Thoracic aorta (tissue), 2 donors: ENCODE results near the gene CDH22. TPM values are rescaled to one million over a fixed set of nuclear protein-coding genes. Genes with fewer than 3 reads are reported as not detected.

Experiments used
- ATAC-seq: fragments of 150-250 bp; one replicate; pipeline ENCODE4 v1.8.0; 2017; ENCODE audit warnings: low read depth; ENCODE audit not compliant: insufficient number of reproducible peaks, low FRiP score
- DNase-seq: peaks from one replicate; pipeline ENCODE4 v3.0.0-alpha.2; 2020; ENCODE audit warnings: low spot score
- H3K27ac ChIP-seq, 2 donors: fragments of 200-600 bp; sonication (generic); 1 replicate in 1 of 2; 2 replicates in 1 of 2; pipeline ENCODE4 v1.5.1; 2016; ENCODE audit warnings: mild to moderate bottlenecking in 2 of 2, moderate library complexity in 2 of 2
- H3K27me3 ChIP-seq: fragments of 200-600 bp; sonication (generic); replicated peaks from 2 replicates; pipeline ENCODE4 v1.6.0; 2016; ENCODE audit warnings: mild to moderate bottlenecking; ENCODE audit not compliant: insufficient read depth
- H3K36me3 ChIP-seq: fragments of 200-600 bp; sonication (generic); one replicate; pipeline ENCODE4 v1.5.1; 2016
- H3K4me1 ChIP-seq, 2 donors: fragments of 200-600 bp; sonication (generic); 1 replicate in 1 of 2; 2 replicates in 1 of 2; pipeline versions ENCODE4 v1.5.1 to v1.6.0; 2016; ENCODE audit warnings: low read depth in 2 of 2, mild to moderate bottlenecking in 1 of 2; ENCODE audit not compliant: control insufficient read depth in 1 of 2
- H3K4me3 ChIP-seq: fragments of 200-600 bp; sonication (generic); 2 replicates; pipeline ENCODE4 v1.5.1; 2016; ENCODE audit warnings: mild to moderate bottlenecking
- H3K9me3 ChIP-seq: fragments of 200-600 bp; sonication (generic); 2 replicates; pipeline ENCODE4 v1.5.1; 2016
- total RNA-seq, 2 donors: library from RNA; depleted of rRNA; stranded (reverse); fragments of >200 nt; gene quantifications; one replicate each; pipeline versions ENCODE4 v1.1.0 to v1.2.3, GENCODE V29; 2016
- TF ChIP-seq, protein P1 (sequence below): fragments of 200-600 bp; sonication (generic); IDR thresholded peaks from one replicate; pipeline ENCODE4 v1.5.1; 2019; ENCODE audit warnings: antibody characterized with exemption

CDH22 gene
- total RNA-seq, 2 donors from 2014 or later = not detected

DNA sequence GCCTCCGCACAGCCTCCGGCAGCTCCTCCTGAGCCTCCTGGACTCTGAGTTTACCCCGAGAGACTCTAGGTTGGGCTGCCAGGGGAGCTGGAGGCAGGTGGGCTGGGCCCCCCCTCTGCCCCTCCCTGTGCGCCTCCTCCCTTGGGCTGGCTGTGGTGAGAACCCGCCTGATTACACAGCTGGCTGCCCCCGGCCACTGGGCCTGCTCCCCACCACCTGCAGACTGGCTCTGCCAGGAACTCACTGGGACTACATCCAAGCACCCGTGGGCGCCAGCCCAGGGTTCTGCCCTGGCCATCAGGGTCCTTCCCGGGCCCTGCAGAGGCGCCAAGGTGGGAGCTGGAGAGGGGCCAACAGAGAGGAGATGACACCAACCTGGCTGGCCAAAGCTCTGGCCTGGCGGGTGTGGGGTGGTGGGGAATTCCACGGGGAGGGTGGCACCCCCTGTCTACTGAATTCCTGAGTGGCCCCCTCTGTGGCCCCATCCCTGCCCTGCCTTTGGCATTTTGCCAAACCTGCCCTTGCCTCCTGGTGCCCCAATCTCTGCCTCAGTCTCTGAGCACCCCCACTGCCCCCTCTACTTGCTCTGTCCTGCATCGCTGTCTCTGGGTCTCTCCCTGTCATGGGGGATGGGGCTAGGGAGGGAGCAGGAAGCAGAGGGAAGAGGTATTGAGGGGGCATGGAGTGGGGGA is 21.9 kb upstream of the CDH22 start:
- Histone ChIP-seq H3K27ac (no peak overlapping the region), H3K36me3 (no peaks in the 10 kb centered on the region), H3K4me3 (no peak overlapping the region), H3K4me1 (no peaks in the 10 kb centered on the region), H3K27me3 (peaks cover 5% of the 10 kb centered on the region), H3K9me3 (no peaks in the 10 kb centered on the region)
- TF ChIP-seq, protein P1, sequence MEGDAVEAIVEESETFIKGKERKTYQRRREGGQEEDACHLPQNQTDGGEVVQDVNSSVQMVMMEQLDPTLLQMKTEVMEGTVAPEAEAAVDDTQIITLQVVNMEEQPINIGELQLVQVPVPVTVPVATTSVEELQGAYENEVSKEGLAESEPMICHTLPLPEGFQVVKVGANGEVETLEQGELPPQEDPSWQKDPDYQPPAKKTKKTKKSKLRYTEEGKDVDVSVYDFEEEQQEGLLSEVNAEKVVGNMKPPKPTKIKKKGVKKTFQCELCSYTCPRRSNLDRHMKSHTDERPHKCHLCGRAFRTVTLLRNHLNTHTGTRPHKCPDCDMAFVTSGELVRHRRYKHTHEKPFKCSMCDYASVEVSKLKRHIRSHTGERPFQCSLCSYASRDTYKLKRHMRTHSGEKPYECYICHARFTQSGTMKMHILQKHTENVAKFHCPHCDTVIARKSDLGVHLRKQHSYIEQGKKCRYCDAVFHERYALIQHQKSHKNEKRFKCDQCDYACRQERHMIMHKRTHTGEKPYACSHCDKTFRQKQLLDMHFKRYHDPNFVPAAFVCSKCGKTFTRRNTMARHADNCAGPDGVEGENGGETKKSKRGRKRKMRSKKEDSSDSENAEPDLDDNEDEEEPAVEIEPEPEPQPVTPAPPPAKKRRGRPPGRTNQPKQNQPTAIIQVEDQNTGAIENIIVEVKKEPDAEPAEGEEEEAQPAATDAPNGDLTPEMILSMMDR = no peak
- ATAC-seq = no peak
- DNase-seq = no peak

DNA sequence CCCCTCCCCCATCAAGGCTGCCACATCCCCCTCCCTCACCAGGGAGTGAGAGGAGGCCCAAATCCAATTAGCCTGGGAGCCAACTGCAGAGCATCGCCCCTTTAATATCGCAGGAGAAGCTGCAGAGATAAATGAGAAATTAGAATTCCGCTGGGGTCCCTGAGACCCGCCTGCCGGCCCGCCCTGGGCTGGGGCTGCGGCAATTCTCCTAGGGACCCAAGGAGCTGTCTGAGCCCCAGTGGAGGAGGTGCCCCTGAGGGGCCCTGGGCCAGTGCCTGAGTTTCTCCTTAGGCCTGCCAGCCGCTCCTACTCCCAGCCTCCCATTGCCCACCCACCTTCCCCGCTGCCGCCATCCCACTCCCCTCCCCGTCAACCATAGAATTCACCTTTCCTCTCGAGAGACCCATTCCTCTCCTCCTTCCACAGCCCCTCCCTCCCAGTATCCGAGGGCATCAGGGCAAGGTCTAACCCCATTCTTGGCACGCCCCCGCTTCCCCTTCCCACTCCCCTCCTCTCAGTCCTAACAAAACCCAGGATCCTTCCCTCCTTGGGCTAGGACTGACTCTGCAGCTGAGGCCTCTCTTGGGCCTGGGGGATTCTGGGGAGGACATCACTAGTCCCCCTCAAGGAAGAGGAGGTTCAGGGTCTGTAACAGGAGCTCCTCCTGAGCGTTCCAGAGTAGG is 20.0 kb upstream of the CDH22 start:
- H3K36me3 ChIP-seq = no peaks in the 10 kb centered on the region
- no peak for ATAC-seq
- H3K27me3 ChIP-seq = no peaks in the 10 kb centered on the region

DNA sequence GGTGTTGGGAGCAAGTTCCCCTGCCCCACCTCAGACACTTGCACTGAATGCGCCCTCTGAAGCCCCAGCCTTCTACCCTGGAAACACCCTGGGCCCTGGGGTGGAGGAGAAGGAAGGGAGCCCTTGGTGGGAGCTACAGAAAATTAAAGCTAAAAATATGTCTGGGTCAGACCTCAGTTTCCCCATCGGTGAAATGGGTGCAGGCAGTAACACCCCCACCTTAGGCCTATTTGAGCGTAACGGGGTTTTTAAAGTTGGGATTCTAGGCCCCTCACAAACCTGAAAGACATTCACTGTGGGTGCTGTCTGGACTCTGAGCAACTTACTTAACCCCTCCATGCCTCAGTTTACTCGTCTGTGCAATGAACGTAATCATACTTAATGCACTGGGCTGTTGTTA is 19.3 kb upstream of the CDH22 start:
- H3K27me3 ChIP-seq = no peaks in the 10 kb centered on the region
- H3K4me3 ChIP-seq = no peak overlapping the region
- ATAC-seq (no peak), DNase-seq (no peak)
- no peaks in the 10 kb centered on the region for H3K9me3 ChIP-seq
- no peaks in the 10 kb centered on the region for H3K4me1 ChIP-seq
- TF ChIP-seq, protein P1 = no peak
- H3K27ac ChIP-seq = no peak overlapping the region
- no peaks in the 10 kb centered on the region for H3K36me3 ChIP-seq

More for the DNA sequence above, 20.0 kb upstream of the CDH22 start:
- Histone ChIP-seq H3K9me3 (no peaks in the 10 kb centered on the region), H3K4me1 (no peaks in the 10 kb centered on the region), H3K27ac (no peak overlapping the region), H3K4me3 (no peak overlapping the region)
- TF ChIP-seq, protein P1 = no peak
- no peak for DNase-seq

DNA sequence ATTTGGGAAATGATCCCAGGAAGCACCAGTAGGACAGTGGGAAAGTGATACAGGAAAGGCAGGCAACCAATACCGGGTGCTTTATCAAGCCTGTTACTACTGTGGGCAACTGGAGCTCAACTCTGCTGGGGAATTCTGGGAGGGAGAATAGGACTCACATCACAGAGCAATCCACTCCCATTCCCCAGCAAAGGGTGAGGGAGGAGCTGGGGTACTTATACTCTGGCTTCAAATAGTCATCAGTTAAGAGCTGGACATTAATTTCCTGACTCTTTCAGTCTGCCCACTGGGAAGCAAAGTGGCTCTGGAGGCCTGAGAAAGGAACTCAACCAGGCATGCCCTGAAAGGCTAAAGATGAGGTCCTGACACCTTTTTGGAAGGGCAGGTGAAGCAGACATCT is 17.5 kb upstream of the CDH22 start:
- ATAC-seq (no peak), DNase-seq (no peak)
- Histone ChIP-seq H3K36me3 (no peaks in the 10 kb centered on the region), H3K4me1 (no peaks in the 10 kb centered on the region), H3K9me3 (no peaks in the 10 kb centered on the region), H3K4me3 (no peak overlapping the region), H3K27ac (no peak overlapping the region), H3K27me3 (no peaks in the 10 kb centered on the region)
- TF ChIP-seq, protein P1 = no peak

DNA sequence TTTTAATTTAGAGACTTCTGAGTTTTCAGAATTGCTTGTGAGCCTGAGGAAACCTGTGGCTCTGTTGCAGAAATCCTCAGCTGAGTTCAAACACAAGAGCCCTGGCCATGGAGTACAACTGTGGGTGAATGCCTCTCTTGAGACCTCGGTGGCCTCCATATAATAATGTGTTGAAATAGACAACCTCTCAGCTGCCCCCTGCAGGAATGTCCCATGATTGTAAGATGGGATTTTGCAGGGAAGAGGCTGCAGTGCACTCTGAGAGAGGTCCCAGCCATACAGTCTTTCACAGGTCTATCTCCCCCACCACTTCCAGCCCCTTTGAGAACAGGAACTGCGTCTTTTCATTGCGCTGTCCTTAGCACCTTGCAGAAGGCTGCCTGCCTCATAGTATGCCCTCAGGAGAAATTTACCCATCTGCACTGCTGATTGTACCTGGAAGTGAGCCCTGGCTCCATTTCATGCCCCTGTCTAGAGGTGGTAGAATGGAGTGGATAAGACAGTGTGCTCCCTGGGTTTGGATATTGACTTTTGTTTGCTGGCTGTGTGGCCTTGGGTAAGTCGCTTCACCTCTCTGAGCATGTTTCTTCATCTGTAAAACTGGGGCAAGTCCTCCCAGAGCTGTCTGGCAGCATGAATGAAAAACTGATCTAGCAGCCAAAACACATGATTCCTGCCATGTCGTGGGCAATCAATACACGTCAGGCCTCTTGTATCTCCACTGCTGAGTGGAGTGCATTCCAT is 16.8 kb upstream of the CDH22 start:
- DNase-seq (no peak), ATAC-seq (no peak)
- Histone ChIP-seq H3K4me1 (no peaks in the 10 kb centered on the region), H3K27ac (no peak overlapping the region), H3K9me3 (no peaks in the 10 kb centered on the region), H3K36me3 (no peaks in the 10 kb centered on the region), H3K27me3 (no peaks in the 10 kb centered on the region), H3K4me3 (no peak overlapping the region)
- TF ChIP-seq, protein P1 = peak; percentile 10
